Neuronal stem cell (in vitro differentiated cells): ENCODE data around the gene CTDSP2.

Source experiments
- DNase-seq: peaks from one replicate; pipeline ENCODE4 v3.0.0-alpha.2; 2013; ENCODE audit warnings: low spot score
- H2AFZ ChIP-seq: one replicate; pipeline ENCODE4 v1.6.1; 2013; ENCODE audit warnings: mild to moderate bottlenecking, low read length, inconsistent platforms
- H2AK5ac ChIP-seq: 2 replicates; pipeline ENCODE4 v1.6.1; 2013; ENCODE audit warnings: low read depth, mild to moderate bottlenecking, inconsistent platforms, low read length, moderate library complexity, mixed read lengths
- H2BK120ac ChIP-seq: 2 replicates; pipeline ENCODE4 v1.6.1; 2013; ENCODE audit warnings: low read depth, mild to moderate bottlenecking, inconsistent platforms, low read length, moderate library complexity, mixed read lengths
- H2BK12ac ChIP-seq: one replicate; pipeline ENCODE4 v1.6.1; 2013; ENCODE audit warnings: low read length, inconsistent platforms
- H2BK15ac ChIP-seq: 2 replicates; pipeline ENCODE4 v1.6.1; 2013; ENCODE audit warnings: mild to moderate bottlenecking, low read length, inconsistent platforms, mixed read lengths
- H2BK5ac ChIP-seq: one replicate; pipeline ENCODE4 v1.6.1; 2013; ENCODE audit warnings: inconsistent platforms, mild to moderate bottlenecking, low read length, moderate library complexity
- H3K14ac ChIP-seq: one replicate; pipeline ENCODE4 v1.6.1; 2013; ENCODE audit warnings: low read length, inconsistent platforms
- H3K18ac ChIP-seq: 2 replicates; pipeline ENCODE4 v1.6.1; 2013; ENCODE audit warnings: low read length, inconsistent platforms
- H3K23ac ChIP-seq: 2 replicates; pipeline ENCODE4 v1.6.1; 2013; ENCODE audit warnings: low read depth, mild to moderate bottlenecking, mixed read lengths, low read length, inconsistent platforms; ENCODE audit not compliant: poor library complexity
- H3K27ac ChIP-seq: replicated peaks from 3 replicates; pipeline ENCODE4 v1.5.1; 2013; ENCODE audit warnings: low read length, inconsistent platforms
- H3K27me3 ChIP-seq, 3 experiments: 2 replicates each; pipeline ENCODE4 v1.6.1; 2013; ENCODE audit warnings: low read length in 3 of 3, mild to moderate bottlenecking in 2 of 3, inconsistent platforms in 1 of 3, low read depth in 1 of 3, mixed read lengths in 1 of 3, moderate library complexity in 1 of 3; ENCODE audit not compliant: control insufficient read depth in 3 of 3, insufficient read depth in 3 of 3
- H3K36me3 ChIP-seq, 2 donors: replicated peaks in 1 of 2; 2 replicates each; pipeline ENCODE4 v1.6.1; 2013; ENCODE audit warnings: low read length in 2 of 2; ENCODE audit not compliant: control insufficient read depth in 2 of 2, insufficient read depth in 2 of 2
- H3K4ac ChIP-seq: 2 replicates; pipeline ENCODE4 v1.6.1; 2013; ENCODE audit warnings: inconsistent platforms, mild to moderate bottlenecking, low read length, moderate library complexity
- H3K4me1 ChIP-seq, 2 donors: 1 replicate in 1 of 2; 2 replicates in 1 of 2; pipeline ENCODE4 v1.6.1; 2013; ENCODE audit warnings: low read length in 2 of 2, low read depth in 1 of 2; ENCODE audit not compliant: control insufficient read depth in 2 of 2, insufficient read depth in 1 of 2
- H3K4me2 ChIP-seq: one replicate; pipeline ENCODE4 v1.6.1; 2013; ENCODE audit warnings: mild to moderate bottlenecking, low read length, inconsistent platforms; ENCODE audit not compliant: insufficient read depth, poor library complexity, severe bottlenecking
- H3K4me3 ChIP-seq, 2 donors: 2 replicates each; pipeline ENCODE4 v1.5.1; 2013; ENCODE audit warnings: low read length in 2 of 2, mild to moderate bottlenecking in 2 of 2, inconsistent platforms in 1 of 2, moderate library complexity in 1 of 2
- H3K79me1 ChIP-seq: one replicate; pipeline ENCODE4 v1.6.1; 2013; ENCODE audit warnings: low read depth, mild to moderate bottlenecking, inconsistent platforms, low read length, moderate library complexity
- H3K9ac ChIP-seq: one replicate; pipeline ENCODE4 v1.6.1; 2013; ENCODE audit warnings: mild to moderate bottlenecking, low read depth, low read length, inconsistent platforms; ENCODE audit not compliant: poor library complexity
- H3K9me3 ChIP-seq, 2 donors: replicated peaks in 1 of 2; 2 replicates each; pipeline versions ENCODE3 to v1.6.1; 2013; ENCODE audit warnings: low read length in 2 of 2, mild to moderate bottlenecking in 2 of 2, inconsistent platforms in 1 of 2, low read depth in 1 of 2, mixed read lengths in 1 of 2, moderate library complexity in 1 of 2; ENCODE audit not compliant: control insufficient read depth in 2 of 2, insufficient read depth in 1 of 2
- H4K8ac ChIP-seq: one replicate; pipeline ENCODE4 v1.6.1; 2013; ENCODE audit warnings: low read depth, mild to moderate bottlenecking, inconsistent platforms, low read length, moderate library complexity
- H4K91ac ChIP-seq: one replicate; pipeline ENCODE4 v1.6.1; 2013; ENCODE audit warnings: low read length, low read depth, mild to moderate bottlenecking, inconsistent platforms; ENCODE audit not compliant: poor library complexity
- WGBS, 2 donors: extraction: QIAGEN DNeasy Blood & Tissue Kit; methylation state at CpG; one replicate each; pipeline ENCODE4 v1.1.7; 2013; ENCODE audit warnings: missing lambda C conversion rate in 2 of 2, mixed read lengths in 1 of 2; ENCODE audit not compliant: insufficient read length in 2 of 2, insufficient replicate concordance in 1 of 2; ENCODE audit errors: extremely low coverage in 2 of 2; 5-methylcytosine and 5-hydroxymethylcytosine counted together

The CTDSP2 gene

GRCh38 chr12:57815177-57816000, 31.1 kb downstream of the CTDSP2 start:
- no peak overlapping the region for H2BK120ac ChIP-seq
- peak overlapping the region; percentile 25 for H3K14ac ChIP-seq
- no peak overlapping the region for H3K4me2 ChIP-seq
- no peak overlapping the region for H2BK5ac ChIP-seq
- no peak overlapping the region for H2BK12ac ChIP-seq
- H3K36me3 ChIP-seq: peaks cover 8 to 36% of the 10 kb centered on the region in 2 donors
- no peak overlapping the region for H2AFZ ChIP-seq
- no peaks in the 10 kb centered on the region for H3K9me3 ChIP-seq
- peak overlapping the region; percentile 1 for H2AK5ac ChIP-seq
- H3K18ac ChIP-seq: peak overlapping the region; percentile 27
- no peak overlapping the region for H4K8ac ChIP-seq
- H3K4ac ChIP-seq: no peak overlapping the region
- H3K4me1 ChIP-seq: no peaks in the 10 kb centered on the region
- H2BK15ac ChIP-seq: no peak overlapping the region
- peak overlapping the region; percentile 2 for H3K9ac ChIP-seq
- no CpG with 5 or more reads among the region's 13 CpGs for WGBS, 2 donors
- no peak for DNase-seq
- no peak overlapping the region for H3K27ac ChIP-seq
- no peak overlapping the region for H3K4me3 ChIP-seq
- H3K23ac ChIP-seq: no peak overlapping the region
- H4K91ac ChIP-seq: no peak overlapping the region
- H3K27me3 ChIP-seq: peaks cover 0 to 2% (median 0%) of the 10 kb centered on the region in 3 experiments
- H3K79me1 ChIP-seq: no peaks in the 10 kb centered on the region

DNA sequence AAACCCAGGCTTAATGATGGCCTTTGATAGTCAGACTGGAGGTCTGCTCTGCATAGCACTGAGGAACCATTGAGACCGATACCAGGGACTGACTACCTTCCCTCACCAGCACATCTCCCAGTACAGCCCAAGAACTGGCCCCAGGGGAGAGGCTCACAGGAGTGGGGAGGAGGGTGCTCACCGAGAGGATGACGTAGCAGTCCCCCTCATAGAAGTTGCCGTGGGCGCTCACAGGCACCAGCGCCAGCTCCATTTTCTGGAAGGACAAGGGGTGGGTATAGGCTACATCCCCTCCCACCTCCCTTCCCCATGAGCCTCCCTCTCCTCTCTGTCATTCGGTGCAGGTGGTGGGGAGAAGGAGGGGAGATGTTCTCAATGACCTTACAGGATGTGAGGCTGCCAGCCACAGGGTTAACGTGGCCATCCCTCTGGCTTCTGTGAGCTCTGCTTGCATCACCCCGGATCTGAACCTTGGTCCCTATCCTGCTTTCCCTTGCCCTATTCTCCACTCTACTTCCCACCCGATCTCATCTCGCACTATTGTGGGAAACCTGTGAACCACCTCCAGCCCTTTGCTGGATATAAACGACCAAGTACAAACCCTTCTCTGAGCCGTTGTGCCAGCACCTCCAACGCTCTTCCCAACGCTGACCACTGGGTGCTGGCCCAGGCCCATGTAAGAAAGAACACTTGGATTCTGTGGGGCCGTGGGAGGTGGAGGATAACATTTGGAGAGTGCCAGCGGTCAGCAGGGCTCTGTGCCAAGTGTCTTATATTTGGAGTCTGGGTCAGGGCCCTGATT, 32.4 kb downstream of the CTDSP2 start:
- Histone ChIP-seq H4K91ac (no peak overlapping the region), H2AFZ (no peak overlapping the region), H3K9ac (no peak overlapping the region), H4K8ac (peak overlapping the region; percentile 55), H2BK15ac (no peak overlapping the region), H2AK5ac (no peak overlapping the region), H3K14ac (no peak overlapping the region), H3K27me3 (peaks cover 0 to 2% (median 0%) of the 10 kb centered on the region in 3 experiments), H3K4me2 (no peak overlapping the region), H3K4me3 (no peak overlapping the region), H3K18ac (peak overlapping the region; percentile 3), H3K27ac (no peak overlapping the region), H2BK12ac (no peak overlapping the region), H3K4me1 (no peaks in the 10 kb centered on the region), H3K79me1 (no peaks in the 10 kb centered on the region), H2BK120ac (no peak overlapping the region), H3K9me3 (no peaks in the 10 kb centered on the region), H3K36me3 (peaks cover 6 to 36% of the 10 kb centered on the region in 2 donors), H3K4ac (no peak overlapping the region), H3K23ac (peak overlapping the region; percentile 55), H2BK5ac (peak overlapping the region; percentile 31)
- no CpG with 5 or more reads among the region's 17 CpGs for WGBS, 2 donors
- no peak for DNase-seq

DNA sequence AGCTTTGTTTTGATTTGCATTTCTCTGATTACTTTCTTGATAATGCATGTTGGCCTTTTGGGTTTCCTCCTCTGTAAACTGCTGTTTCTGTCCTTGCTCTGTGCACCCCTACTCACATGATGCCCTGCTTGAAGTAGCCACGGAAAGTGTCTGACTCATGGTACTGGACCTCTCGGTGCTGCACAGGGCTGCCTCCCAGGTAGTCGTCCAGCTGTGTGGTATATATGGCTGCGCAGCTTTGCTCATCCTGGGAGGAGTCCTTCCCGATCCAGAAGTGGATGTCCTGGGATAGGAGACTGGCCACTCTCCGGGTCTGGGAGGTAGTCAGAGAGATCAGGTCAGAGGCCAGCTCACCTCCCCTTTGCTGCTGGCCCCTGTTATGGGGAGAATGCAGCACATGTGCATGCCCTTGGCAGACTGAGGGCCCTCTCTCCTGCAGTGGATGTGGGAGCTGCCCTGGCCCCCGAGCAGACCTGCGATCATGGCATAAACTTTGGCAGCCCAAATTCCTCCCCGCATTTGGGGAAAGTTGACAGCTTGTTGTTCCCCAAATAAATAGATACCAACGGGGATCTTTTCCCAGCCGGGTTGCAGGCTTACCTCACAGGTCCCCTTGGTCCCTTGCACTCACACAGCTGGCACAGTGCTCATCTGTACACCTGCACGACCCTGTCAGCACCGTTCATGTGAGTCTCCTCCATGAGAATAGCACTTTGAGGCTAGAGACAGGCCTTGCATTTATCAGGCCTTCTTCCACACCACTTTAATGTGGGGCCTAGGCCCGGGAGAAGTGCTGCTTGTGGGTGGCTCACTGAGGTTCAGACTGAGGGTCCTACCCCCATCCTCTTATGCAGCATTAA, 33.2 kb downstream of the CTDSP2 start:
- Histone ChIP-seq H2BK120ac (no peak overlapping the region), H3K9me3 (no peaks in the 10 kb centered on the region), H3K79me1 (no peaks in the 10 kb centered on the region), H3K4me3 (peak overlapping the region in 1 of 2 donors; percentile 25), H3K27me3 (peaks cover 0 to 2% (median 0%) of the 10 kb centered on the region in 3 experiments), H2AFZ (no peak overlapping the region), H3K9ac (no peak overlapping the region), H3K27ac (no peak overlapping the region), H2AK5ac (no peak overlapping the region), H3K23ac (no peak overlapping the region), H3K4ac (no peak overlapping the region), H2BK12ac (no peak overlapping the region), H3K4me1 (no peaks in the 10 kb centered on the region), H2BK15ac (no peak overlapping the region), H3K4me2 (no peak overlapping the region), H4K8ac (no peak overlapping the region), H3K14ac (no peak overlapping the region), H3K36me3 (peaks cover 4 to 35% of the 10 kb centered on the region in 2 donors), H4K91ac (no peak overlapping the region), H2BK5ac (no peak overlapping the region), H3K18ac (no peak overlapping the region)
- DNase-seq: no peak
- no CpG with 5 or more reads among the region's 14 CpGs for WGBS, 2 donors
